Common myeloid progenitor, CD34-positive (primary cell): ENCODE data around the gene UTP15.

Source experiments
- CTCF ChIA-PET: fragments of 350-600 bp; sonication (Branson Sonifier 250); formaldehyde crosslinking; loops from one replicate; lab custom pipeline; 2021; ENCODE audit warnings: antibody characterized with exemption; lab: Charles Lee
- POLR2A ChIA-PET: fragments of 350-600 bp; sonication (Branson Sonifier 250); formaldehyde crosslinking; loops from one replicate; lab custom pipeline; 2021; ENCODE audit warnings: antibody characterized with exemption; lab: Charles Lee
- DNase-seq, 3 donors: peaks; one replicate each; pipeline versions ENCODE4 v3.0.0 to v3.0.0-alpha.2; 2013
- H3K27ac ChIP-seq, 2 experiments: 1 replicate in 1 of 2; 2 replicates in 1 of 2; pipeline ENCODE4 v1.7.0; 2013; ENCODE audit warnings: inconsistent platforms in 2 of 2, low read length in 2 of 2, mild to moderate bottlenecking in 2 of 2, low read depth in 1 of 2, moderate library complexity in 1 of 2; ENCODE audit not compliant: severe bottlenecking in 2 of 2, insufficient read depth in 1 of 2, poor library complexity in 1 of 2
- H3K27me3 ChIP-seq, 5 experiments: replicated peaks in 2 of 5; 1 replicate in 3 of 5; 2 replicates in 2 of 5; pipeline versions ENCODE4 v1.6.1 to v1.7.0; 2013; ENCODE audit warnings: low read length in 4 of 5, mild to moderate bottlenecking in 2 of 5, moderate library complexity in 2 of 5, inconsistent platforms in 1 of 5; ENCODE audit not compliant: insufficient read depth in 5 of 5, control insufficient read depth in 4 of 5
- H3K36me3 ChIP-seq, 4 experiments: 1 replicate in 2 of 4; 2 replicates in 2 of 4; pipeline versions ENCODE4 v1.6.1 to v1.7.0; 2013; ENCODE audit warnings: low read length in 3 of 4, control low read depth in 1 of 4, mild to moderate bottlenecking in 1 of 4; ENCODE audit not compliant: control insufficient read depth in 4 of 4, insufficient read depth in 4 of 4
- H3K4me1 ChIP-seq, 4 experiments: 1 replicate in 3 of 4; 2 replicates in 1 of 4; pipeline versions ENCODE4 v1.6.1 to v1.7.1; 2013; ENCODE audit warnings: low read length in 3 of 4, mild to moderate bottlenecking in 3 of 4, control low read depth in 1 of 4, inconsistent platforms in 1 of 4, moderate library complexity in 1 of 4; ENCODE audit not compliant: control insufficient read depth in 4 of 4, insufficient read depth in 4 of 4; ENCODE audit errors: control extremely low read depth in 1 of 4
- H3K4me3 ChIP-seq, 7 experiments: 1 replicate in 4 of 7; 2 replicates in 3 of 7; pipeline versions ENCODE4 v1.5.1 to v1.7.0; 2013; ENCODE audit warnings: mild to moderate bottlenecking in 7 of 7, low read length in 6 of 7, moderate library complexity in 6 of 7, inconsistent platforms in 2 of 7, low read depth in 2 of 7, control low read depth in 1 of 7; ENCODE audit not compliant: insufficient read depth in 4 of 7, control insufficient read depth in 1 of 7; ENCODE audit errors: extremely low read depth in 1 of 7
- H3K9me3 ChIP-seq, 5 experiments: 1 replicate in 4 of 5; 2 replicates in 1 of 5; pipeline versions ENCODE4 v1.6.1 to v1.7.1; 2013; ENCODE audit warnings: low read length in 4 of 5, mild to moderate bottlenecking in 2 of 5, inconsistent platforms in 1 of 5, low read depth in 1 of 5, moderate library complexity in 1 of 5; ENCODE audit not compliant: control insufficient read depth in 4 of 5, insufficient read depth in 2 of 5; ENCODE audit errors: control extremely low read depth in 1 of 5

UTP15 gene

DNA sequence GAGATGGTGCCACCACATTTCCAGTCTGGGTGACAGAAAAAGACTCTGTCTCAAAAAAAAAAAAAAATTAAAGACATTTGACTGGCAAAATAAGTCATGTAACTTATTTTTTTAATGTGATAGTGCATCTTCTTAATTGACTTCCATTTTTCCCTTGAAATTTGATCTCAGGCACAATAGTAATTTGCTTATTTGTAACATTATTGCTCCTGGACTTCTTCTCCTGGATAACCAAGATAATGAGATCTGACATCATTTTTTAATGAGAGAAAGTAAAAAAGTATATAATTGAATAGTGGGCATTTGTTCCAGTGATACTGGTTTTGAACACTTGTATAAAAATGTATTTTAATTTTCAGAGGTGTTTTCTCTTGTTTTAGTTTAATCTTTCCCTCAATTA is 63.9 kb downstream of the UTP15 start:
- H3K4me1 ChIP-seq: peaks cover 3 to 17% (median 13%) of the 10 kb centered on the region in 4 experiments
- ChIA-PET CTCF (interaction anchor here (1.3 kb wide), 1 partner anchor 32 kb away, joined by 3 read pairs; no protein-coding TSS in a partner anchor), POLR2A (no interaction called here)
- no peak overlapping the region for H3K27ac ChIP-seq
- H3K27me3 ChIP-seq: peaks cover 0 to 30% (median 15%) of the 10 kb centered on the region in 5 experiments
- H3K9me3 ChIP-seq: peaks cover 0 to 1% (median 0%) of the 10 kb centered on the region in 5 experiments
- no peak for DNase-seq
- H3K36me3 ChIP-seq: no peaks in the 10 kb centered on the region
- H3K4me3 ChIP-seq: no peak overlapping the region

GRCh38 chr5:73630765-73631164 is 65.2 kb downstream of the UTP15 start:
- Histone ChIP-seq H3K4me3 (no peak overlapping the region), H3K27me3 (peaks cover 0 to 30% (median 15%) of the 10 kb centered on the region in 5 experiments), H3K4me1 (peaks cover 3 to 9% (median 8%) of the 10 kb centered on the region in 4 experiments), H3K9me3 (peaks cover 0 to 1% (median 0%) of the 10 kb centered on the region in 5 experiments), H3K27ac (no peak overlapping the region), H3K36me3 (no peaks in the 10 kb centered on the region)
- DNase-seq: no peak
- ChIA-PET POLR2A (no interaction called here), CTCF (interaction anchor here (1.3 kb wide), 1 partner anchor 33 kb away, joined by 3 read pairs; no protein-coding TSS in a partner anchor)

DNA sequence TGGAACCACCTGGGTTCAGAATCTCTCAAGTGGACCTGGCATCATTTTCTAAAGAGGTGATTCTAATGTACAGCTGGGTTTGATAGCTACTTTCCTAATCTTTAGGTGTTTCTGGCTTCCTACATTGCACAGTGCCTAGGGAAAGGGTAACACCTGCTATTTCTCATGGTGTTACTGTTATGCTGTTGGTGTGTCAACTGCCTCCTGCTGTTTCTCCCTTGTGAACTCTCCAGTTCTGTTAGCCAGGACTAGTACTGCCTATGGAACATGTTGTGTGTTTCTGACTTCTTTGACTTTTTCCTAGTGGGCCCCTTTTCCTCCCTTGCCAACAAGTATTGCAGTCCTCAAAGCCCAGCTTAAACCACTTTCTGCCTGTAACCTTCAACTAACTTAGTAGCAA is 66.0 kb downstream of the UTP15 start:
- Histone ChIP-seq H3K36me3 (no peaks in the 10 kb centered on the region), H3K27me3 (peaks cover 0 to 31% (median 14%) of the 10 kb centered on the region in 5 experiments), H3K27ac (no peak overlapping the region), H3K4me3 (no peak overlapping the region), H3K4me1 (peaks cover 2 to 4% (median 3%) of the 10 kb centered on the region in 4 experiments), H3K9me3 (peaks cover 0 to 1% (median 0%) of the 10 kb centered on the region in 5 experiments)
- ChIA-PET CTCF (interaction anchor here (2.1 kb wide), 1 partner anchor 40 kb away, joined by 11 read pairs; no protein-coding TSS in a partner anchor), POLR2A (no interaction called here)
- DNase-seq: no peak
